Keratinocyte (primary cell): Measurements from ENCODE around the gene KAZALD1. TPM values are rescaled to one million over a fixed set of nuclear protein-coding genes. Genes with fewer than 3 reads are reported as not detected.

Experiments
- DNase-seq: peaks from one replicate; pipeline ENCODE4 v3.0.0-alpha.2; 2011; ENCODE audit warnings: low read depth, missing footprints, low spot score
- FAIRE-seq: peaks from 2 replicates; lab custom pipeline; 2011; peaks lifted over from hg19 to GRCh38; lab: Jason Lieb, UNC
- H2AFZ ChIP-seq: 2 replicates; pipeline ENCODE4 v1.6.0; 2012; ENCODE audit warnings: low read length, control low read depth, inconsistent platforms; ENCODE audit not compliant: control insufficient read depth
- H3K27ac ChIP-seq: 2 replicates; pipeline ENCODE4 v1.5.1; 2011; ENCODE audit warnings: low read length; ENCODE audit not compliant: control insufficient read depth, insufficient read depth
- H3K27me3 ChIP-seq: 3 replicates; pipeline ENCODE4 v1.6.0; 2011; ENCODE audit warnings: low read length; ENCODE audit not compliant: control insufficient read depth, insufficient read depth; ENCODE audit errors: extremely low read depth
- H3K36me3 ChIP-seq, 2 experiments: 2 replicates in 1 of 2; 3 replicates in 1 of 2; pipeline ENCODE4 v1.5.1; 2011; ENCODE audit warnings: low read length in 2 of 2, mild to moderate bottlenecking in 1 of 2; ENCODE audit not compliant: control insufficient read depth in 2 of 2, insufficient read depth in 2 of 2; ENCODE audit errors: extremely low read depth in 1 of 2
- H3K4me1 ChIP-seq: 3 replicates; pipeline ENCODE4 v1.5.1; 2011; ENCODE audit warnings: low read length; ENCODE audit not compliant: control insufficient read depth, insufficient read depth; ENCODE audit errors: extremely low read depth
- H3K4me2 ChIP-seq: 3 replicates; pipeline ENCODE4 v1.6.0; 2011; ENCODE audit warnings: low read depth, low read length; ENCODE audit not compliant: control insufficient read depth, insufficient read depth; ENCODE audit errors: extremely low read depth
- H3K4me3 ChIP-seq, 3 experiments: fragments of 200-600 bp in 1 of 3; sonication (generic) in 1 of 3; 2 replicates in 2 of 3; 3 replicates in 1 of 3; pipeline ENCODE4 v1.5.1; 2011 to 2016; ENCODE audit warnings: low read length in 3 of 3, mild to moderate bottlenecking in 3 of 3, control low read depth in 2 of 3, inconsistent platforms in 1 of 3, low read depth in 1 of 3, mixed read lengths in 1 of 3, mixed run types in 1 of 3, moderate library complexity in 1 of 3; ENCODE audit not compliant: control insufficient read depth in 2 of 3, insufficient read depth in 2 of 3; ENCODE audit errors: extremely low read depth in 1 of 3
- H3K79me2 ChIP-seq: 2 replicates; pipeline ENCODE4 v1.6.0; 2012; ENCODE audit warnings: low read length; ENCODE audit not compliant: control insufficient read depth, insufficient read depth
- H3K9ac ChIP-seq: 3 replicates; pipeline ENCODE4 v1.6.0; 2011; ENCODE audit warnings: low read length; ENCODE audit not compliant: control insufficient read depth, insufficient read depth; ENCODE audit errors: extremely low read depth
- H3K9me1 ChIP-seq: 3 replicates; pipeline ENCODE4 v1.6.0; 2011; ENCODE audit warnings: low read length; ENCODE audit not compliant: control insufficient read depth, insufficient read depth; ENCODE audit errors: extremely low read depth
- H3K9me3 ChIP-seq: 2 replicates; pipeline ENCODE4 v1.5.1; 2012; ENCODE audit warnings: low read depth, low read length; ENCODE audit not compliant: control insufficient read depth
- H4K20me1 ChIP-seq: 3 replicates; pipeline ENCODE4 v1.6.0; 2011; ENCODE audit warnings: low read length; ENCODE audit not compliant: control insufficient read depth, insufficient read depth; ENCODE audit errors: extremely low read depth
- EZH2 ChIP-seq: IDR thresholded peaks from one replicate; pipeline ENCODE4 v1.6.1; 2012; ENCODE audit warnings: inconsistent platforms, mild to moderate bottlenecking, low read length, moderate library complexity
- dilution Hi-C: fragments of 300-500 bp; cut with MboI; formaldehyde crosslinking; loops from one replicate; pipeline ENCODE4 v1.7.0; 2020; ENCODE audit warnings: low sequenced_read_pairs; ENCODE audit not compliant: extremely low pct_ligation_motif_present
- polyA plus RNA-seq, 5 experiments: library from polyadenylated mRNA; depleted of rRNA in 3 of 5; stranded (reverse) in 3 of 5; stranded (forward) in 1 of 5; unstranded in 1 of 5; fragments of >200 nt; gene quantifications; 1 replicate in 1 of 5; 2 replicates in 3 of 5; 3 replicates in 1 of 5; pipeline versions ENCODE4 v1.2.1 to v1.2.3, GENCODE V29; 2011 to 2012; ENCODE audit warnings: missing spikeins in 2 of 5, low read depth in 1 of 5, low replicate concordance in 1 of 5
- TF ChIP-seq, protein P1 (sequence below), 3 experiments: IDR thresholded peaks in 1 of 3; conservative IDR thresholded peaks in 1 of 3; optimal IDR thresholded peaks in 1 of 3; 2 replicates in 2 of 3; 3 replicates in 1 of 3; pipeline versions ENCODE3 to v1.5.1; 2011; ENCODE audit warnings: low read length in 3 of 3, mild to moderate bottlenecking in 3 of 3, moderate library complexity in 2 of 3, control low read depth in 1 of 3, inconsistent platforms in 1 of 3; ENCODE audit not compliant: insufficient read depth in 2 of 3; ENCODE audit errors: extremely low read depth in 1 of 3

Gene KAZALD1
- polyA plus RNA-seq, 1 donor (not counting 4 experiments of a cell fraction or from before 2014, with no cell fraction given): 0.08 TPM

DNA sequence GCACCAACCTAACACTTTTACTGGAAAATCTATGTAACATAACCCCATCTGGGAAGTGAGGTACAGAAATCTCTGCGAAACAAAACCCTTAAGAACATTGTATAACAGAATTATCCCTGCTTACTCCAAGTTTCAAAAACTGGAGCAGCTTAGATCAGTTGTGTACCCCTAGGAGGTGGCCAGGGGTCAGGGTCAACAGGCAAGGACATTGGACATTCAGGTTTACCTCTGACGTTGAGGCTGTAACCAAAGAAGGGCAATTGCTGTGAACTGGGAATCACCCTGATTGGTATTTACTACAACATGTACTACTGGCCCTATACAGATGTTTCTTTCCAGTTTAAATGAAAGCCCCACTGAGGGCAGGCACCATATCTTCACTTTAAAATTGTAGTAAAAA is 17.7 kb upstream of the KAZALD1 start:
- H3K27ac ChIP-seq: no peak overlapping the region
- H3K27me3 ChIP-seq: peaks cover 24% of the 10 kb centered on the region
- H3K4me3 ChIP-seq: no peak overlapping the region
- no peaks in the 10 kb centered on the region for H3K79me2 ChIP-seq
- DNase-seq (no peak), FAIRE-seq (no peak)
- no peak overlapping the region for H3K9ac ChIP-seq
- H2AFZ ChIP-seq: no peak overlapping the region
- H3K9me3 ChIP-seq: no peaks in the 10 kb centered on the region
- TF ChIP-seq EZH2: no peak
- TF ChIP-seq, protein P1, sequence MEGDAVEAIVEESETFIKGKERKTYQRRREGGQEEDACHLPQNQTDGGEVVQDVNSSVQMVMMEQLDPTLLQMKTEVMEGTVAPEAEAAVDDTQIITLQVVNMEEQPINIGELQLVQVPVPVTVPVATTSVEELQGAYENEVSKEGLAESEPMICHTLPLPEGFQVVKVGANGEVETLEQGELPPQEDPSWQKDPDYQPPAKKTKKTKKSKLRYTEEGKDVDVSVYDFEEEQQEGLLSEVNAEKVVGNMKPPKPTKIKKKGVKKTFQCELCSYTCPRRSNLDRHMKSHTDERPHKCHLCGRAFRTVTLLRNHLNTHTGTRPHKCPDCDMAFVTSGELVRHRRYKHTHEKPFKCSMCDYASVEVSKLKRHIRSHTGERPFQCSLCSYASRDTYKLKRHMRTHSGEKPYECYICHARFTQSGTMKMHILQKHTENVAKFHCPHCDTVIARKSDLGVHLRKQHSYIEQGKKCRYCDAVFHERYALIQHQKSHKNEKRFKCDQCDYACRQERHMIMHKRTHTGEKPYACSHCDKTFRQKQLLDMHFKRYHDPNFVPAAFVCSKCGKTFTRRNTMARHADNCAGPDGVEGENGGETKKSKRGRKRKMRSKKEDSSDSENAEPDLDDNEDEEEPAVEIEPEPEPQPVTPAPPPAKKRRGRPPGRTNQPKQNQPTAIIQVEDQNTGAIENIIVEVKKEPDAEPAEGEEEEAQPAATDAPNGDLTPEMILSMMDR (optimal IDR thresholded peaks at IDR 0.05 in 1 of 3, IDR thresholded peaks at IDR 0.05 in 1 of 3, conservative IDR thresholded peaks at IDR 0.05 in 1 of 3; ENCODE audit: extremely low read depth in 1 of 3, insufficient read depth in 2 of 3, low read length in 3 of 3): no peak
- no peaks in the 10 kb centered on the region for H3K9me1 ChIP-seq
- H4K20me1 ChIP-seq: no peaks in the 10 kb centered on the region
- peaks cover 16% of the 10 kb centered on the region for H3K4me1 ChIP-seq
- no peak overlapping the region for H3K4me2 ChIP-seq
- peaks cover 0 to 8% of the 10 kb centered on the region in 2 experiments for H3K36me3 ChIP-seq
- dilution Hi-C loops: no loop called here

DNA sequence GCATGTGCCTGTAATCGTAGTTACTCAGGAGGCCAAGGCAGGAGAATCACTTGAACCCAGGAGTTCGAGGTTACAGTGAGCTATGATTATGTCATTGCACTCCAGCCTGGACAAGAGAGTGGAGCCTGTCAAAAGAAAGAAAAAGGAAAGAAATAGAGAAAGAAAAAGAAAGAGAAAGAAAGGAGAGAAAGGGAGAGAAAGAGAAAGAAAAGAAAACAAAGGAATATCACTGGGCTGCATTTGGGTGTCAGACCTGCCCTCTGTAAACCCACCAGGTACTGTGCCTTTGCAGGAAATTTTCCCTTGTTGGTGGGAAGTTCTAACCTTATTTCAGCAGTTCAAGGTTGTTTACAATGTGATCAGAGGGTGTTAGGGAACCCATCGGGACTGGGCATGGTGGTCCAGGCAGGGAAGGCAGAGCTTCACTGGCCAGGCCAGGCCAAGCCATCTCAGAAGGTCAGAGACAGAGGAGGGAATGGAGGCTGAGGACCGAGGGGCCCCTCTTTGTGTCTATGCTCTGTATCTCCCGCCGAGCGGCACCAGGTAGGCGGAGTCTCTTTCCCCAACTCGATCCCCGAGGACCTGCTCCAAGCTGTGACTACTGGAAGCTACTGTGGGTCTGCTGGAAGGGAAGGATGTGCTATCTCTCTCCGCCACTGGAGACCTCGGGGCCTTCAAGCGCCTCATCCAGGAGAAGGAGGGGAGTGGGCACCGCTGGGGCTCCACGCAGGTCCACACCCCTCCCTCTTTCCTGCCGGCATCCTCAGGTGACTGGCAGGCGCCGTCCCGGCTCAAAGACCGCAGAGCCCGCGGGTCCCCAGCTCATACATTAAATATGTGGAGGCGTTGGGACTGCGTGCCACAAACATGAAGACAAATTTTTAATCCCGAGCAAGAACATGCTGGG is 15.2 kb upstream of the KAZALD1 start:
- Histone ChIP-seq H3K79me2 (no peaks in the 10 kb centered on the region), H3K36me3 (no peaks in the 10 kb centered on the region), H3K27me3 (peaks cover 39% of the 10 kb centered on the region), H3K4me1 (peaks cover 23% of the 10 kb centered on the region), H3K9me1 (no peaks in the 10 kb centered on the region), H3K4me3 (no peak overlapping the region), H3K27ac (no peak overlapping the region), H3K4me2 (peak overlapping the region; percentile 12), H3K9me3 (no peaks in the 10 kb centered on the region), H4K20me1 (no peaks in the 10 kb centered on the region), H2AFZ (no peak overlapping the region), H3K9ac (no peak overlapping the region)
- no peak for TF ChIP-seq EZH2
- TF ChIP-seq, protein P1 (optimal IDR thresholded peaks at IDR 0.05 in 1 of 3, IDR thresholded peaks at IDR 0.05 in 1 of 3, conservative IDR thresholded peaks at IDR 0.05 in 1 of 3; ENCODE audit: extremely low read depth in 1 of 3, insufficient read depth in 2 of 3, low read length in 3 of 3): no peak
- dilution Hi-C loops: no loop called here
- FAIRE-seq (no peak), DNase-seq (no peak)
